CD14-positive monocyte (primary cell): Measurements from ENCODE around the gene CRBN. TPM values are rescaled to one million over a fixed set of nuclear protein-coding genes. Genes with fewer than 3 reads are reported as not detected.
A peak's percentile ranks its signal among the peaks of the same experiment; 100 is the strongest.

Experiments used
- DNase-seq, 3 donors: peaks; one replicate each; pipeline ENCODE4 v3.0.0-alpha.2; 2011 to 2022
- H2AFZ ChIP-seq: 2 replicates; pipeline ENCODE4 v1.6.0; 2012; ENCODE audit warnings: mild to moderate bottlenecking, low read depth, low read length, inconsistent platforms; ENCODE audit not compliant: insufficient read depth, poor library complexity, severe bottlenecking
- H3K27ac ChIP-seq, 2 donors: 1 replicate in 1 of 2; 2 replicates in 1 of 2; pipeline ENCODE4 v1.5.1; 2012 to 2013; ENCODE audit warnings: low read length in 2 of 2, control low read depth in 1 of 2, inconsistent platforms in 1 of 2, low read depth in 1 of 2, mild to moderate bottlenecking in 1 of 2
- H3K27me3 ChIP-seq, 2 donors: one replicate each; pipeline versions ENCODE4 v1.6.0 to v1.6.1; 2011 to 2013; ENCODE audit warnings: low read length in 2 of 2; ENCODE audit not compliant: control insufficient read depth in 2 of 2, insufficient read depth in 2 of 2
- H3K36me3 ChIP-seq, 2 donors: replicated peaks in 1 of 2; 1 replicate in 1 of 2; 2 replicates in 1 of 2; pipeline versions ENCODE4 v1.5.1 to v1.6.1; 2012 to 2013; ENCODE audit warnings: low read length in 2 of 2, control low read depth in 1 of 2, inconsistent platforms in 1 of 2, mild to moderate bottlenecking in 1 of 2; ENCODE audit not compliant: insufficient read depth in 2 of 2, control insufficient read depth in 1 of 2
- H3K4me1 ChIP-seq, 2 donors: 1 replicate in 1 of 2; 2 replicates in 1 of 2; pipeline versions ENCODE4 v1.5.1 to v1.6.1; 2012 to 2013; ENCODE audit warnings: low read length in 2 of 2, control low read depth in 1 of 2, inconsistent platforms in 1 of 2, mild to moderate bottlenecking in 1 of 2, moderate library complexity in 1 of 2; ENCODE audit not compliant: insufficient read depth in 2 of 2, control insufficient read depth in 1 of 2
- H3K4me2 ChIP-seq: replicated peaks from 2 replicates; pipeline ENCODE3; 2012; ENCODE audit warnings: low read length, moderate library complexity, mild to moderate bottlenecking; ENCODE audit not compliant: poor library complexity, severe bottlenecking; ENCODE audit errors: extremely low read depth
- H3K4me3 ChIP-seq, 3 experiments: fragments of 200-600 bp in 1 of 3; sonication (generic) in 1 of 3; replicated peaks in 1 of 3; 1 replicate in 2 of 3; 2 replicates in 1 of 3; pipeline ENCODE4 v1.5.1; 2011 to 2013; ENCODE audit warnings: low read length in 3 of 3, mild to moderate bottlenecking in 3 of 3, control low read depth in 2 of 3, low read depth in 2 of 3, inconsistent platforms in 1 of 3, moderate library complexity in 1 of 3
- H3K79me2 ChIP-seq: 2 replicates; pipeline ENCODE4 v1.6.0; 2012; ENCODE audit warnings: mild to moderate bottlenecking, control low read depth, inconsistent platforms, low read length, moderate library complexity; ENCODE audit not compliant: insufficient read depth
- H3K9ac ChIP-seq: 2 replicates; pipeline ENCODE4 v1.6.0; 2017; ENCODE audit warnings: low read length, mild to moderate bottlenecking; ENCODE audit not compliant: insufficient read depth, poor library complexity, severe bottlenecking
- H3K9me3 ChIP-seq, 2 donors: replicated peaks in 1 of 2; 1 replicate in 1 of 2; 2 replicates in 1 of 2; pipeline versions ENCODE4 v1.5.1 to v1.6.1; 2012 to 2013; ENCODE audit warnings: low read length in 2 of 2, control low read depth in 1 of 2; ENCODE audit not compliant: control insufficient read depth in 1 of 2, insufficient read depth in 1 of 2
- H4K20me1 ChIP-seq: 2 replicates; pipeline ENCODE4 v1.6.0; 2012; ENCODE audit warnings: mild to moderate bottlenecking, low read length, control low read depth, moderate library complexity; ENCODE audit not compliant: insufficient read depth
- H3K27ac Mint-ChIP-seq, 7 donors: one replicate each; pipeline ENCODE4 v1.8.0; 2020; ENCODE audit warnings: mild to moderate bottlenecking in 7 of 7, mixed read lengths in 7 of 7, moderate library complexity in 6 of 7, inconsistent platforms in 2 of 7
- H3K27me3 Mint-ChIP-seq, 3 donors: one replicate each; pipeline ENCODE4 v1.8.0; 2021 to 2022; ENCODE audit warnings: low read depth in 3 of 3, mild to moderate bottlenecking in 3 of 3, mixed read lengths in 3 of 3, moderate library complexity in 3 of 3, inconsistent platforms in 1 of 3
- H3K36me3 Mint-ChIP-seq, 2 donors: one replicate each; pipeline ENCODE4 v1.8.0; 2020; ENCODE audit warnings: mixed read lengths in 2 of 2, inconsistent platforms in 1 of 2, mild to moderate bottlenecking in 1 of 2
- H3K4me1 Mint-ChIP-seq: one replicate; pipeline ENCODE4 v1.8.0; 2020; ENCODE audit warnings: mild to moderate bottlenecking, mixed read lengths
- H3K4me3 Mint-ChIP-seq, 2 donors: one replicate each; pipeline ENCODE4 v1.8.0; 2020; ENCODE audit warnings: mild to moderate bottlenecking in 2 of 2, mixed read lengths in 2 of 2, moderate library complexity in 1 of 2
- H3K9me3 Mint-ChIP-seq, 7 donors: one replicate each; pipeline ENCODE4 v1.8.0; 2020 to 2022; ENCODE audit warnings: mixed read lengths in 7 of 7, mild to moderate bottlenecking in 6 of 7, moderate library complexity in 6 of 7, inconsistent platforms in 2 of 7
- CTCF ChIP-seq: fragments of 200-600 bp; IDR thresholded peaks from one replicate; pipeline ENCODE4 v1.8.0; 2022; ENCODE audit warnings: antibody characterized with exemption, mild to moderate bottlenecking
- WGBS: methylation state at CpG from one replicate; pipeline ENCODE4 v1.1.5; 2013; ENCODE audit warnings: missing lambda C conversion rate; ENCODE audit not compliant: insufficient coverage; 5-methylcytosine and 5-hydroxymethylcytosine counted together
- intact Hi-C, 2 donors: fragments of 100-400 bp; cut with micrococcal nuclease; formaldehyde crosslinking; loops; one replicate each; pipeline versions ENCODE4 v1.15.0 to v1.15.1; 2023
- polyA plus RNA-seq, 3 donors: library from polyadenylated mRNA; depleted of rRNA in 1 of 3; unstranded in 2 of 3; stranded (reverse) in 1 of 3; fragments of 300-500 nt in 2 of 3; fragments of >200 nt in 1 of 3; fragmentation: Illumina TruSeq in 2 of 3; gene quantifications; 1 replicate in 2 of 3; 2 replicates in 1 of 3; pipeline ENCODE4 v1.2.3, GENCODE V29; 2012 to 2021

Gene CRBN
- polyA plus RNA-seq, 3 donors: 53.1 to 98.3 (median 96.1) TPM

DNA sequence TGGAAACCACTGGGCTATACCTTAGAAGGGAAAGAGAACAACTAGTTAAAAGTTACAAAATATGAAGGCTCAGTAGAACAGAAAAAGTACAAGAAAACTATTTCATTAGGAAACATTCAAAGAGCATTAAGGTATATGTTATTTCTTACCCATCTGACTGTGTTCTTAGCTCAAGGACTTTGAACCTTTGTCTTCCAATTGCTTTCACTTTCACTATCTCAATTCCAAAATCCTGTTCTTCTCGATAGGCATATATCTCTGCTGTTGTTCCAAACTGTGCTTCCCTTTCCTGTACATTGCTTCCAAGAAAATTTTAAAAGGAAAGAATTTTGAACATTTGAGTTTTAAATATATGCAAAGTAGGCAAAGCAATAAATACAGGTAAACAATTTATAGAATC lies 6.9 kb downstream of the CRBN start:
- Mint-ChIP-seq H3K9me3 (no peaks in the 10 kb centered on the region), H3K27ac (peak overlapping the region; percentile 91 to 96 (median 94)), H3K36me3 (peaks cover 53 to 57% of the 10 kb centered on the region in 2 donors), H3K4me3 (peak overlapping the region; percentile 63 to 69), H3K27me3 (no peaks in the 10 kb centered on the region), H3K4me1 (peaks cover 45% of the 10 kb centered on the region)
- no CpG with 5 or more reads among the region's 1 CpG for WGBS
- H3K27me3 ChIP-seq: no peaks in the 10 kb centered on the region
- H3K79me2 ChIP-seq: peaks cover 54% of the 10 kb centered on the region
- H3K4me1 ChIP-seq: peaks cover 24 to 39% of the 10 kb centered on the region in 2 donors
- peaks cover 54 to 71% of the 10 kb centered on the region in 2 donors for H3K36me3 ChIP-seq
- H4K20me1 ChIP-seq: peaks cover 9% of the 10 kb centered on the region
- peak overlapping the region; percentile 76 for H3K4me2 ChIP-seq
- peak overlapping the region; percentile 11 to 69 (median 46) for H3K4me3 ChIP-seq
- TF ChIP-seq CTCF: no peak
- peak overlapping the region; percentile 50 for H3K9ac ChIP-seq
- peak in 1 of 3 donors; percentile 20 for DNase-seq
- no peaks in the 10 kb centered on the region for H3K9me3 ChIP-seq
- peak overlapping the region; percentile 81 to 87 for H3K27ac ChIP-seq
- intact Hi-C loops: no loop called here
- H2AFZ ChIP-seq: no peak overlapping the region

DNA sequence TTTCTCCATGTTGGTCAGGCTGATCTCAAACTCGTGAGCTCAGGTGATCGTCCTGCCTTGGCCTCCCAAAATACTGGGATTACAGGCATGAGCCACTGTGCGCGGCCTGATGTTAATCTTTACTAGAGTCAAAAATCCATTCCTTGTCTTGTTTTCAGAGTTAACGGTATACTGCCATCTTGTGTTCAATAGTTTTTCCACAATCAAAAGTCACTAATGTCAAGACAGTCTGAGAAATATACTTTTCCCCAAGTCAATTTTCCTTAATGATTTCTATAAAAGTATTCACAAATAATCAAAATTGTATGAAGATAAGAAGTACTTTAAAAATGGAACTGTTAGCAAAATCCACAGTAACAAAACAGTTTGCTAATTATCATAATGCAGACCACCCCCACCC lies 8.5 kb downstream of the CRBN start:
- no peaks in the 10 kb centered on the region for H3K27me3 ChIP-seq
- Mint-ChIP-seq H3K4me3 (no peak overlapping the region), H3K27ac (peak overlapping the region in 4 of 7 donors; percentile 15 to 77 (median 56)), H3K9me3 (no peaks in the 10 kb centered on the region), H3K36me3 (peaks cover 63 to 67% of the 10 kb centered on the region in 2 donors), H3K27me3 (no peaks in the 10 kb centered on the region), H3K4me1 (peaks cover 34% of the 10 kb centered on the region)
- H3K4me3 ChIP-seq: no peak overlapping the region
- H4K20me1 ChIP-seq: peaks cover 12% of the 10 kb centered on the region
- no peak overlapping the region for H3K4me2 ChIP-seq
- H2AFZ ChIP-seq: no peak overlapping the region
- no peak overlapping the region for H3K9ac ChIP-seq
- peaks cover 70 to 86% of the 10 kb centered on the region in 2 donors for H3K36me3 ChIP-seq
- peaks cover 38% of the 10 kb centered on the region for H3K79me2 ChIP-seq
- H3K9me3 ChIP-seq: no peaks in the 10 kb centered on the region
- WGBS: 71% methylated on average over 4 of the region's 5 CpGs
- intact Hi-C loops: no loop called here
- DNase-seq: peak in 1 of 3 donors; percentile 8
- peak; percentile 54 for TF ChIP-seq CTCF
- H3K4me1 ChIP-seq: peaks cover 24 to 27% of the 10 kb centered on the region in 2 donors
- H3K27ac ChIP-seq: peak overlapping the region in 1 of 2 donors; percentile 81
